Esophagus muscularis mucosa (tissue), 2 donors: ENCODE results near the gene NUP210L.

Experiments used
- POLR2A ChIP-seq: fragments of 450-650 bp; IDR thresholded peaks from one replicate; pipeline ENCODE4 v1.6.1; 2017; ENCODE audit warnings: antibody characterized with exemption, moderate library complexity, mild to moderate bottlenecking, low read depth
- POLR2AphosphoS5 ChIP-seq, 2 donors: sonication (generic); formaldehyde crosslinking; IDR thresholded peaks; one replicate each; pipeline ENCODE4 v1.6.1; 2017; ENCODE audit warnings: antibody characterized with exemption in 2 of 2

GRCh38 chr1:154133256-154133655, 21.6 kb downstream of the NUP210L start:
- no peak for TF ChIP-seq POLR2A
- TF ChIP-seq POLR2AphosphoS5 (IDR thresholded peaks at IDR 0.05): no peak
